MM.1S (cell line): Measurements from ENCODE around the gene BRINP3.

Experiments used
- CTCF ChIP-seq: fragments of 300-600 bp; sonication (generic); IDR thresholded peaks from 2 replicates; pipeline ENCODE4 v1.5.1; 2016; ENCODE audit warnings: antibody characterized with exemption, low read length, mixed read lengths
- EZH2 ChIP-seq: fragments of 300-600 bp; sonication (generic); optimal IDR thresholded peaks from 2 replicates; pipeline ENCODE3; 2017; ENCODE audit warnings: low read depth, mild to moderate bottlenecking, antibody characterized with exemption, low read length, mixed read lengths

GRCh38 chr1:190507357-190507756, 29.7 kb upstream of the BRINP3 start:
- no peak for TF ChIP-seq CTCF
- no peak for TF ChIP-seq EZH2
